Neural cell (in vitro differentiated cells): Measurements from ENCODE around the gene DYNLRB1. TPM values are rescaled to one million over a fixed set of nuclear protein-coding genes. Genes with fewer than 3 reads are reported as not detected.

Source experiments
- H2AFZ ChIP-seq: fragments of 200-600, 300-800 bp; sonication (generic), shearing (Covaris generic); 2 replicates; pipeline ENCODE4 v1.6.0; 2014; ENCODE audit warnings: low read depth, mild to moderate bottlenecking, antibody characterized with exemption, low read length, moderate library complexity
- H3F3A ChIP-seq: fragments of 200-600 bp; shearing (Covaris generic); 2 replicates; pipeline ENCODE4 v1.6.1; 2016; ENCODE audit warnings: mild to moderate bottlenecking, moderate library complexity, mixed read lengths, antibody characterized with exemption, low read length; ENCODE audit not compliant: insufficient read depth, poor library complexity, severe bottlenecking
- H3K27ac ChIP-seq: fragments of 200-600, 300-800 bp; sonication (generic), shearing (Covaris generic); 2 replicates; pipeline ENCODE4 v1.5.1; 2014; ENCODE audit warnings: mild to moderate bottlenecking, low read length, moderate library complexity
- H3K27me3 ChIP-seq: fragments of 300-800, 200-600 bp; sonication (generic), shearing (Covaris generic); 2 replicates; pipeline ENCODE4 v1.6.0; 2014; ENCODE audit warnings: mild to moderate bottlenecking, low read depth, low read length, moderate library complexity; ENCODE audit not compliant: insufficient read depth
- H3K36me3 ChIP-seq: fragments of 300-800, 200-600 bp; sonication (generic), shearing (Covaris generic); 2 replicates; pipeline ENCODE4 v1.5.1; 2014; ENCODE audit warnings: mild to moderate bottlenecking, antibody characterized with exemption, low read length, moderate library complexity; ENCODE audit not compliant: insufficient read depth
- H3K4me2 ChIP-seq: fragments of 300-800, 200-600 bp; sonication (generic), shearing (Covaris generic); 2 replicates; pipeline ENCODE4 v1.6.0; 2014; ENCODE audit warnings: mild to moderate bottlenecking, low read length
- H3K4me3 ChIP-seq: fragments of 300-800, 200-600 bp; sonication (generic), shearing (Covaris generic); 2 replicates; pipeline ENCODE4 v1.5.1; 2014; ENCODE audit warnings: mild to moderate bottlenecking, low read length, moderate library complexity
- H3K79me2 ChIP-seq: fragments of 200-600 bp; shearing (Covaris generic); replicated peaks from 2 replicates; pipeline ENCODE4 v1.6.0; 2014; ENCODE audit warnings: mild to moderate bottlenecking, low read length, moderate library complexity; ENCODE audit not compliant: insufficient read depth
- H3K9ac ChIP-seq: fragments of 300-800, 200-600 bp; sonication (generic), shearing (Covaris generic); 2 replicates; pipeline ENCODE4 v1.6.1; 2016; ENCODE audit warnings: mild to moderate bottlenecking, low read length, mixed read lengths
- H3K9me2 ChIP-seq: fragments of 200-600 bp; shearing (Covaris generic); 2 replicates; pipeline ENCODE4 v1.6.1; 2016; ENCODE audit warnings: mild to moderate bottlenecking, low read length, mixed read lengths; ENCODE audit not compliant: insufficient read depth
- H3K9me3 ChIP-seq: fragments of 200-600, 300-800 bp; sonication (generic), shearing (Covaris generic); 2 replicates; pipeline ENCODE4 v1.6.1; 2016; ENCODE audit warnings: mild to moderate bottlenecking, mixed run types, low read length, moderate library complexity, mixed read lengths
- H4K20me1 ChIP-seq: fragments of 200-600 bp; shearing (Covaris generic); 2 replicates; pipeline ENCODE4 v1.6.1; 2016; ENCODE audit warnings: mild to moderate bottlenecking, mixed run types; ENCODE audit not compliant: insufficient read depth
- EP300 ChIP-seq: fragments of 450-650 bp; conservative IDR thresholded peaks from 2 replicates; pipeline ENCODE4 v1.6.1; 2014; ENCODE audit warnings: antibody characterized with exemption, mild to moderate bottlenecking, moderate library complexity; ENCODE audit not compliant: poor library complexity, severe bottlenecking
- EZH2 ChIP-seq: fragments of 200-600, 300-800 bp; shearing (Covaris generic), sonication (generic); IDR thresholded peaks from 2 replicates; pipeline ENCODE4 v1.6.1; 2014; ENCODE audit warnings: antibody characterized with exemption, low read length, borderline replicate concordance, mild to moderate bottlenecking; ENCODE audit not compliant: insufficient read depth, poor library complexity, severe bottlenecking
- MXI1 ChIP-seq: fragments of 450-650 bp; conservative IDR thresholded peaks from 2 replicates; pipeline ENCODE4 v1.6.1; 2014; ENCODE audit warnings: antibody characterized with exemption, mild to moderate bottlenecking; ENCODE audit not compliant: poor library complexity, severe bottlenecking
- POLR2AphosphoS5 ChIP-seq: IDR thresholded peaks from 2 replicates; pipeline ENCODE4 v1.6.1; 2012
- RAD21 ChIP-seq: fragments of 450-650 bp; conservative IDR thresholded peaks from 2 replicates; pipeline ENCODE4 v1.6.1; 2014; ENCODE audit warnings: antibody characterized with exemption, mild to moderate bottlenecking, moderate library complexity
- SMC3 ChIP-seq: fragments of 450-650 bp; conservative IDR thresholded peaks from 2 replicates; pipeline ENCODE4 v1.6.1; 2014; ENCODE audit warnings: antibody characterized with exemption, mild to moderate bottlenecking, moderate library complexity; ENCODE audit not compliant: poor library complexity
- TAF1 ChIP-seq: IDR thresholded peaks from 2 replicates; pipeline ENCODE4 v1.6.1; 2012; ENCODE audit warnings: low read depth
- polyA plus RNA-seq: library from polyadenylated mRNA; depleted of rRNA; stranded (reverse); fragments of >200 nt; gene quantifications from 2 replicates; pipeline ENCODE4 v1.2.3, GENCODE V29; 2014
- TF ChIP-seq, protein P1 (sequence below): fragments of 450-650 bp; IDR thresholded peaks from 2 replicates; pipeline ENCODE4 v1.5.1; 2014; ENCODE audit warnings: antibody characterized with exemption, mild to moderate bottlenecking, moderate library complexity; ENCODE audit not compliant: poor library complexity, severe bottlenecking
- TF ChIP-seq, protein P2 (sequence below): IDR thresholded peaks from 2 replicates; pipeline ENCODE4 v1.6.1; 2012; ENCODE audit warnings: borderline replicate concordance

The DYNLRB1 gene
- polyA plus RNA-seq, 1 donor from 2014 or later: 103 TPM

- no peak for TF ChIP-seq EZH2
- no peak for TF ChIP-seq TAF1
- TF ChIP-seq EP300: no peak
- no peak for TF ChIP-seq SMC3
- no peak for TF ChIP-seq MXI1
- TF ChIP-seq RAD21: no peak
- TF ChIP-seq POLR2AphosphoS5: no peak
- TF ChIP-seq, protein P1, sequence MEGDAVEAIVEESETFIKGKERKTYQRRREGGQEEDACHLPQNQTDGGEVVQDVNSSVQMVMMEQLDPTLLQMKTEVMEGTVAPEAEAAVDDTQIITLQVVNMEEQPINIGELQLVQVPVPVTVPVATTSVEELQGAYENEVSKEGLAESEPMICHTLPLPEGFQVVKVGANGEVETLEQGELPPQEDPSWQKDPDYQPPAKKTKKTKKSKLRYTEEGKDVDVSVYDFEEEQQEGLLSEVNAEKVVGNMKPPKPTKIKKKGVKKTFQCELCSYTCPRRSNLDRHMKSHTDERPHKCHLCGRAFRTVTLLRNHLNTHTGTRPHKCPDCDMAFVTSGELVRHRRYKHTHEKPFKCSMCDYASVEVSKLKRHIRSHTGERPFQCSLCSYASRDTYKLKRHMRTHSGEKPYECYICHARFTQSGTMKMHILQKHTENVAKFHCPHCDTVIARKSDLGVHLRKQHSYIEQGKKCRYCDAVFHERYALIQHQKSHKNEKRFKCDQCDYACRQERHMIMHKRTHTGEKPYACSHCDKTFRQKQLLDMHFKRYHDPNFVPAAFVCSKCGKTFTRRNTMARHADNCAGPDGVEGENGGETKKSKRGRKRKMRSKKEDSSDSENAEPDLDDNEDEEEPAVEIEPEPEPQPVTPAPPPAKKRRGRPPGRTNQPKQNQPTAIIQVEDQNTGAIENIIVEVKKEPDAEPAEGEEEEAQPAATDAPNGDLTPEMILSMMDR: no peak
- TF ChIP-seq, protein P2, sequence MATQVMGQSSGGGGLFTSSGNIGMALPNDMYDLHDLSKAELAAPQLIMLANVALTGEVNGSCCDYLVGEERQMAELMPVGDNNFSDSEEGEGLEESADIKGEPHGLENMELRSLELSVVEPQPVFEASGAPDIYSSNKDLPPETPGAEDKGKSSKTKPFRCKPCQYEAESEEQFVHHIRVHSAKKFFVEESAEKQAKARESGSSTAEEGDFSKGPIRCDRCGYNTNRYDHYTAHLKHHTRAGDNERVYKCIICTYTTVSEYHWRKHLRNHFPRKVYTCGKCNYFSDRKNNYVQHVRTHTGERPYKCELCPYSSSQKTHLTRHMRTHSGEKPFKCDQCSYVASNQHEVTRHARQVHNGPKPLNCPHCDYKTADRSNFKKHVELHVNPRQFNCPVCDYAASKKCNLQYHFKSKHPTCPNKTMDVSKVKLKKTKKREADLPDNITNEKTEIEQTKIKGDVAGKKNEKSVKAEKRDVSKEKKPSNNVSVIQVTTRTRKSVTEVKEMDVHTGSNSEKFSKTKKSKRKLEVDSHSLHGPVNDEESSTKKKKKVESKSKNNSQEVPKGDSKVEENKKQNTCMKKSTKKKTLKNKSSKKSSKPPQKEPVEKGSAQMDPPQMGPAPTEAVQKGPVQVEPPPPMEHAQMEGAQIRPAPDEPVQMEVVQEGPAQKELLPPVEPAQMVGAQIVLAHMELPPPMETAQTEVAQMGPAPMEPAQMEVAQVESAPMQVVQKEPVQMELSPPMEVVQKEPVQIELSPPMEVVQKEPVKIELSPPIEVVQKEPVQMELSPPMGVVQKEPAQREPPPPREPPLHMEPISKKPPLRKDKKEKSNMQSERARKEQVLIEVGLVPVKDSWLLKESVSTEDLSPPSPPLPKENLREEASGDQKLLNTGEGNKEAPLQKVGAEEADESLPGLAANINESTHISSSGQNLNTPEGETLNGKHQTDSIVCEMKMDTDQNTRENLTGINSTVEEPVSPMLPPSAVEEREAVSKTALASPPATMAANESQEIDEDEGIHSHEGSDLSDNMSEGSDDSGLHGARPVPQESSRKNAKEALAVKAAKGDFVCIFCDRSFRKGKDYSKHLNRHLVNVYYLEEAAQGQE: no peak
- no peaks in the 10 kb centered on the region for H3K36me3 ChIP-seq
- H3K9me3 ChIP-seq: no peaks in the 10 kb centered on the region
These were observed 58.2 kb downstream of the DYNLRB1 start for GRCh38 chr20:34574426-34574825.

GRCh38 chr20:34574861-34575260 is 58.6 kb downstream of the DYNLRB1 start:
- no peaks in the 10 kb centered on the region for H4K20me1 ChIP-seq
- H3K9me2 ChIP-seq: no peaks in the 10 kb centered on the region
- no peaks in the 10 kb centered on the region for H3K27me3 ChIP-seq
- H3K36me3 ChIP-seq: no peaks in the 10 kb centered on the region
- TF ChIP-seq SMC3 (no peak), EP300 (no peak), POLR2AphosphoS5 (no peak), TAF1 (no peak), EZH2 (no peak), RAD21 (no peak), MXI1 (no peak)
- TF ChIP-seq, protein P2: no peak
- TF ChIP-seq, protein P1: no peak
- H3K4me2 ChIP-seq: no peak overlapping the region
- H3F3A ChIP-seq: no peaks in the 10 kb centered on the region
- H3K9ac ChIP-seq: no peak overlapping the region
- no peaks in the 10 kb centered on the region for H3K79me2 ChIP-seq
- H2AFZ ChIP-seq: no peak overlapping the region
- H3K27ac ChIP-seq: no peak overlapping the region
- no peak overlapping the region for H3K4me3 ChIP-seq
- no peaks in the 10 kb centered on the region for H3K9me3 ChIP-seq

More at GRCh38 chr20:34574426-34574825, 58.2 kb downstream of the DYNLRB1 start:
- H3K9me2 ChIP-seq: no peaks in the 10 kb centered on the region
- no peaks in the 10 kb centered on the region for H3F3A ChIP-seq
- no peak overlapping the region for H3K27ac ChIP-seq
- H3K4me3 ChIP-seq: no peak overlapping the region
- H3K27me3 ChIP-seq: no peaks in the 10 kb centered on the region
- no peaks in the 10 kb centered on the region for H3K79me2 ChIP-seq
- H4K20me1 ChIP-seq: no peaks in the 10 kb centered on the region
- H2AFZ ChIP-seq: no peak overlapping the region
- H3K9ac ChIP-seq: no peak overlapping the region
- H3K4me2 ChIP-seq: no peak overlapping the region
